Measurements from ENCODE around the gene MYL6B. TPM values are rescaled to one million over a fixed set of nuclear protein-coding genes. Genes with fewer than 3 reads are reported as not detected.

Gene MYL6B
- total RNA-seq, 2 donors from 2014 or later = 153 to 191 TPM

GRCh38 chr12:56143217-56143616 is 9.2 kb upstream of the MYL6B start:
- peaks cover 66% of the 10 kb centered on the region for H3K36me3 ChIP-seq (ENCODE audit: control insufficient read depth, insufficient read depth, low read length)
- peaks cover 4% of the 10 kb centered on the region for H3K9me3 Mint-ChIP-seq
- no peaks in the 10 kb centered on the region for H3K4me1 ChIP-seq (ENCODE audit: control insufficient read depth, insufficient read depth, low read length)
- no peaks in the 10 kb centered on the region for H3K4me1 Mint-ChIP-seq
- no peaks in the 10 kb centered on the region for H3K9me3 ChIP-seq (ENCODE audit: control insufficient read depth, low read length)
- no peaks in the 10 kb centered on the region for H3K27me3 Mint-ChIP-seq (ENCODE audit: insufficient read depth)
- no peaks in the 10 kb centered on the region for H3K27me3 ChIP-seq (ENCODE audit: control insufficient read depth, insufficient read depth, low read length, poor library complexity, severe bottlenecking)
- DNase-seq = no peak
- no peak overlapping the region for H3K27ac Mint-ChIP-seq
- H3K27ac ChIP-seq (ENCODE audit: low read depth, low read length) = no peak overlapping the region
- no peak overlapping the region for H3K9ac ChIP-seq (ENCODE audit: extremely low read depth, low read length, poor library complexity, severe bottlenecking)
- no peak overlapping the region for H3K4me3 ChIP-seq (ENCODE audit: low read length)
- no peak overlapping the region for H3K4me3 Mint-ChIP-seq
- TF ChIP-seq CTCF (conservative IDR thresholded peaks at IDR 0.05) = no peak
- peaks cover 67% of the 10 kb centered on the region for H3K36me3 Mint-ChIP-seq (ENCODE audit: low read depth)
- WGBS, 2 experiments (ENCODE audit: insufficient coverage in 1 of 2, insufficient read length in 1 of 2) = 96 to 97% methylated on average over 3 to 4 of the region's 4 CpGs

GRCh38 chr12:56143870-56144269 is 8.5 kb upstream of the MYL6B start:
- H3K9me3 ChIP-seq (ENCODE audit: control insufficient read depth, low read length) = no peaks in the 10 kb centered on the region
- peaks cover 61% of the 10 kb centered on the region for H3K36me3 Mint-ChIP-seq (ENCODE audit: low read depth)
- WGBS, 2 experiments (ENCODE audit: insufficient coverage in 1 of 2, insufficient read length in 1 of 2) = 93 to 94% methylated on average over 4 to 8 of the region's 8 CpGs
- H3K27ac Mint-ChIP-seq = no peak overlapping the region
- no peak overlapping the region for H3K27ac ChIP-seq (ENCODE audit: low read depth, low read length)
- H3K9me3 Mint-ChIP-seq = peaks cover under 1% of the 10 kb centered on the region
- no peak for TF ChIP-seq CTCF (conservative IDR thresholded peaks at IDR 0.05)
- no peak overlapping the region for H3K9ac ChIP-seq (ENCODE audit: extremely low read depth, low read length, poor library complexity, severe bottlenecking)
- H3K4me1 Mint-ChIP-seq = no peaks in the 10 kb centered on the region
- no peak overlapping the region for H3K4me3 ChIP-seq (ENCODE audit: low read length)
- H3K4me1 ChIP-seq (ENCODE audit: control insufficient read depth, insufficient read depth, low read length) = no peaks in the 10 kb centered on the region
- H3K27me3 ChIP-seq (ENCODE audit: control insufficient read depth, insufficient read depth, low read length, poor library complexity, severe bottlenecking) = no peaks in the 10 kb centered on the region
- peaks cover 59% of the 10 kb centered on the region for H3K36me3 ChIP-seq (ENCODE audit: control insufficient read depth, insufficient read depth, low read length)
- no peak for DNase-seq
- no peaks in the 10 kb centered on the region for H3K27me3 Mint-ChIP-seq (ENCODE audit: insufficient read depth)
- H3K4me3 Mint-ChIP-seq = no peak overlapping the region

GRCh38 chr12:56145217-56145616 is 7.2 kb upstream of the MYL6B start:
- H3K9me3 Mint-ChIP-seq = no peaks in the 10 kb centered on the region
- Histone ChIP-seq H3K4me3 (ENCODE audit: low read length) (no peak overlapping the region), H3K27me3 (ENCODE audit: control insufficient read depth, insufficient read depth, low read length, poor library complexity, severe bottlenecking) (no peaks in the 10 kb centered on the region), H3K4me1 (ENCODE audit: control insufficient read depth, insufficient read depth, low read length) (no peaks in the 10 kb centered on the region), H3K9me3 (ENCODE audit: control insufficient read depth, low read length) (no peaks in the 10 kb centered on the region), H3K27ac (ENCODE audit: low read depth, low read length) (no peak overlapping the region), H3K36me3 (ENCODE audit: control insufficient read depth, insufficient read depth, low read length) (peaks cover 46% of the 10 kb centered on the region), H3K9ac (ENCODE audit: extremely low read depth, low read length, poor library complexity, severe bottlenecking) (no peak overlapping the region)
- peaks cover 47% of the 10 kb centered on the region for H3K36me3 Mint-ChIP-seq (ENCODE audit: low read depth)
- DNase-seq = no peak
- WGBS, 2 experiments (ENCODE audit: insufficient coverage in 1 of 2, insufficient read length in 1 of 2) = 95 to 100% methylated on average over 3 of the region's 3 CpGs
- H3K27ac Mint-ChIP-seq = no peak overlapping the region
- TF ChIP-seq CTCF (conservative IDR thresholded peaks at IDR 0.05) = no peak
- H3K4me3 Mint-ChIP-seq = no peak overlapping the region
- H3K4me1 Mint-ChIP-seq = no peaks in the 10 kb centered on the region
- H3K27me3 Mint-ChIP-seq (ENCODE audit: insufficient read depth) = no peaks in the 10 kb centered on the region
